ENCODE measurements around the gene FXYD6.

DNA sequence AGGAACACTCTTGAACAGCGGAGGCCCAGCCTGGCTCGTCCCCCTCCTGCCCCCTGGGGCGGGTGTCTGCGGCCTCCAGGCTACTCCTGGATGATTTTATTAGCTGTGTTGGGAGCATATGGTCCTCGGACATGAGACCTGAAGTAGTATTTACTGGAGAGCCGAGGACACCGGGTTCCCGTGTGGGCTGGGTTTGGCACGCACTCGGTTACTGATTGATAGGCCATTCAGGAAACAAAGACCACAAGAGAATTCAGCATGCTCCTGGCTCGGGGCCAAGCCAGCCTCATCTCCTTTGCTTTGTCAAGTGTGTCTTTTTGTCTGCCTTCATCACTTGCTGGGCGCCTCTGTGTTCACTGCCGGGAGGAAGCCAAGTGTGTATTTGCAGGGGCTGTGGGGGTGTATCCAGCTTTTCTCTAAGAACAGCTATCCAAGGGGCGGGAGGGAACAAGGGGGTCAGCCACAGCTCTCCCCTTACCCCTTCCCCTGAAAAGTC, 61.6 kb downstream of the FXYD6 start:
- TF ChIP-seq ZNF274 (IDR thresholded peaks at IDR 0.05; ENCODE audit: borderline replicate concordance, low read depth, low read length) (no peak), SP2 (IDR thresholded peaks at IDR 0.05; ENCODE audit: extremely low read depth, low read depth, low read length, poor library complexity, severe bottlenecking) (no peak)

Measured in K562 (cell line).